ENCODE results near the gene COMT.

COMT gene

DNA sequence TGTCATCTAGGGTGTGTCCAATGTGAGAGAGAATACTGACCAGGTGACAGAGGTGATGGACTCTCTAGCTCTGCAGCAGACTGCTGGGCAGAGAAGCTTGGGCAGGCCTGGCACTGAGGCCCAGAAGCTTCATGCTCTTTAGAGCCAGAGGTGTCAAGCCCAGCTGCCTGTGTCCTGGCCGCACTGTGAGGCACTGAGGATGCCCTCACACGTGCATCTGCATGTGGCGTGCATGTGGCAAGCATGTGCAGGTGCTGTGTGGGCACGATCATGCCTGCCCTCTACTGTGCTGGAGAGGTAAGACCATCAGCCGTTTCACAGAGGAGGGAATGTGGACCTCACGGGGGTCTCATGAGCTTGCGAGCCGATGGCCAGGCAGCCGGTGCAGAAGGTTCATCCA is 15.9 kb downstream of the COMT start:
- no peak for DNase-seq (ENCODE audit: low spot score)

DNA sequence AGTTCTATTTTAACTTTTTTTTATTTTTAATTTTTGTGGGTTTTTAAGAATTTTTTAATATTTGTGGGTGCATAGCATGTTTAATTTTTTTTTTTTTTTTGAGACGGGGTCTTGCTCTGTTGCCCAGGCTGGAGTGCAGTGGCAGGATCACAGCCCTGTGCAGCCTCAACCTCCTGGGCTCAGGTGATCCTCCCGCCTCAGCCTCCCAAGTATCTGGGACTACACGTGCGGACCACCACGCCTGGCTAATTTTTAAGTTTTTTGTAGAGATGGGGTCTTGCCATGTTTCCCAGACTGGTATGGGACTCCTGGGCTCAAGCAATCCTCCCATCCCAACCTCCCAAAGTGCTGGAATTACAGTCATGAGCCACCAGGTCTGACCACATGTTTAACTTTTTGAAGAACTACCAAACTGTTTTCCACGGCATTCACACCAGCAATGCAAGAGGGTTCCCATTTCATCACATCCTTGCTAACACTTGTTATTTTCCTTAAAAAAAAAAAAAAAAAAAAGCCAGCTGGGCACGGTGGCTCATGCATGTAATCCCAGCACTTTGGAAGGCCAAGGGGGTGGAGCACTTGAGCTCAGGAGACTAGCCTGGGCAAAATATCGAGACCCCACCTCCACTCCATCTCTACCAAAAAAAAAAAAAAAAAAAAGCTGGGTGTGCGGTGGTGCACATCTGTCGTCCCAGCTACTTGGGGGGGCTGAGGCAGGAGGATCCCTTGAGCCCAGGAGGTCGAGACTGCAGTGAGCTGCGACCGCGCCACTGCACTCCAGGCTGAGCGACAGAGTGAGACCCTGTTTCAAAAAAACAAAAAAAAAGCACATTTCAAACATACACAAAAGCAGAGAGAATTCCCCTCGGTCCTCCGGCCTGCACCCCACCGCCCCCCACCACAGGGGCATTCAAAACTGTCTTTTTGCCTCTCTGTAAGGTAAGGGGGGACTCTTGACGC is 16.8 kb downstream of the COMT start:
- DNase-seq (ENCODE audit: low spot score): no peak

DNA sequence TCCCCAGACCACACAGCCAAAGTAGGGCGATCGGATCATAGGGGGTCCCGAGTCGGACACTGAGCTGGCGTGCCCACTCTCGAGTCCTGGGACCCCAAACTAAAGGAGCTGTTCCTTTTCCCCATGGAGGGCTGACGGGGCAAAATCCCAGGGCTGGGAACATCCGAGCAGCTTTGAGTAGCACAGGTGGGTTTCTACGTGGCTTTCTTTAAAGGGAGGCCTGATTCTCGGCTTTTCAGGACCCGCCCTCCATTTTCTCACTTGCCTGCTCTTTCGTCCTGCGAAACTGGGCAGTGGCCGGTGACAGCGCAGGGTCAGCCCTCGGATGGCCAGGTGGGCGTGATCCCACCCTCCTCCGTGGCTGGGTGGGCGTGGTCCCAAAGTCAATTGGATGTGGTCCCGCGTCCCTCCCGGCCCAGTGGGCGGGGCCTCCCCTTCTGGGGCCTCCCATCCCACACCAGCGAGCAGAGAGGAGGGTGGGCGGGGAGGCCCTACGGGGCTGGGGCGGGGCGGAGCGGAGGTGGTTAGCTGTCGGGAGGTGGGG is 17.5 kb downstream of the COMT start:
- peak; percentile 98 for DNase-seq (ENCODE audit: low spot score)

DNA sequence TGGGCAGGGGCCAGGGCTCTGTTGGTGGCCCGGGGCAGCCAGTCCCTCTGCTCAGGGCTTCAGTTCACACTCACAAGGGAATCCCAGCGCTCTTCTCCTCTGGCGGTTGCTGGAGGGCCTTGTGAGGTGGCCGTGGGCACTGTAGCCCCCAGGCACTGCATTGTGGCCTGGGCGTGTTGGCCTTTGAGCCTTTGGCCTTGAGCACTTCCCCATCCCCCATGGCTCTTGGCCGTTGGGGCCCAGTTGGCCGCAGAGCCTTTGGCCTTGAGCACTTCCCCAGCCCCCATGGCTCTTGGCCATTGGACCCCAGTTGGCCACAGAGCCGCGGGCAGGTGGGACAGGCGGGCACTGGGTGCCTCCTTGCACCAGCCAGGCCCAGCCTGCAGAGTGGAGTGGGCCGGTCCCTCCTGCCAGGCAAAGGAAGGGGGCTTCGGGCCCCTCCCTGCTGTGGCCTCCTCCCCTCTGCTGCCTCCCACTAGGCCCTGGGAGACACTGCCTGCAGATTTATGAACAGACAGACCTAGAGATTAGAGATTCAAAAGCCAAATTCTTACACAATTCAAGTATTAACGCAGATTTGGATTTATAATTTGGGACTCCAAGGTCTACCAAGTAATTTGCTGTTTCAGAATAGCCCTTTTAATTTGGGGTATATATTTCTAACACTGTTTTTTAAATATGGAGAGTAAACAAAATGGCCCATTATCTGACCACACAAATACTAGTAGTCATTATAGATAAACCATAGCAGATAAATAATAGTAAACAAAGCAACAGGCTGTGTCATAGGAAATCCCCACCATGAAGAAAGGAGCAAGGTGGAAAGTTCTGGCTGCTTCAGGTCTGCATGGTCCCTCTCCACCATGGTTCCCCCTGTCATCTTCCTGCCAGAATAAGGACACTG is 18.3 kb downstream of the COMT start:
- no peak for DNase-seq (ENCODE audit: low spot score)

DNA sequence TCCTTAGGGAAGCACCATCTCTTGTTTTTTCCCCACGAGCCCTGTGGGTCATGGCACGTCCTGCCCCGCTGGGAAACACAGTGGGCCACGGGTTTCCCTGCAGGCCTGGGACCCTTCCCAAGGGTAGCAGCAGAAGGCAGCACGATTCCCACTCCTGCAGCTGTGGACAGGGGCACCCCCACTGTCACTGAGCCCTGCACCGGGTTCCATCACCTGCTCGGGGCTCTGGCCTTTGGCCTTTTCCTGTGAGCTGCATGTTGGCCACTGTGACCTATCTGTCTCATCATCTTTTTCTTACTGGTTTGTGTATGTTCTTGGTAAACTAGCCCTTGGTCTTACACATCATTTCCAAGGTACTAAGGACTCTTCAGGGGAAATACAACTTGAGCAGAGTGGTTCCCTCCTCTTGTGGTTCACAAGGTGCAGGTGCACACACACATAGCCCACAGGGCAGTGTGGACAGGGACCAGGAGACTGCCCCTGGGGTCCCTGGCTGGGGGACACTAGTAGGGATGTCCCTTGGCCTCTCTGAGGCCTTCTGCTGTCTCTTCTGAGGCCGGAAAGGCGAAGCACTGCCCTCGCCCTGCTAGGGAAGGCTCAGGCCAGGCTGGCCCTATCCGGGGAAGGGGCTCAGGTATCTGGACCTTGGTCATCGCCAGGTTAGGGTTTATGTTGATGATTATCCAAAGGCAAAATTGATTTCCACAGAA is 19.1 kb downstream of the COMT start:
- no peak for DNase-seq (ENCODE audit: low spot score)

DNA sequence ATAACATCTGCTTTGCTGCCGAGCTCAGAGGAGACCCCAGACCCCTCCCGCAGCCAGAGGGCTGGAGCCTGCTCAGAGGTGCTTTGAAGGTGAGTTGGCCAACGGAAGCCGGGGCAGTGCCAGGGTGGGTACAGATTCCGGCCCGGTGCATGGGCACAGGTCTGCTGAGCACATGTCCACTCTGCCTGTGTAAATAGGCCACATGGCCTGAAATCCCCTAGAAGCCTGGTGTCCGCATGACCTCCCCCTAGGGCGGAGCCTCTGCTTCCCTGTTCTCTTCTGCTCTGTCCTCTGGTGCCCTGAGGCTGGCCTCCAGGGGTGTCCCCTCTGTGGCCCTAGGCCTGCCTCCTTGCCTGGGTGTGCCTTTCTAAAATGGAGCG is 19.6 kb downstream of the COMT start:
- no peak for DNase-seq (ENCODE audit: low spot score)

DNA sequence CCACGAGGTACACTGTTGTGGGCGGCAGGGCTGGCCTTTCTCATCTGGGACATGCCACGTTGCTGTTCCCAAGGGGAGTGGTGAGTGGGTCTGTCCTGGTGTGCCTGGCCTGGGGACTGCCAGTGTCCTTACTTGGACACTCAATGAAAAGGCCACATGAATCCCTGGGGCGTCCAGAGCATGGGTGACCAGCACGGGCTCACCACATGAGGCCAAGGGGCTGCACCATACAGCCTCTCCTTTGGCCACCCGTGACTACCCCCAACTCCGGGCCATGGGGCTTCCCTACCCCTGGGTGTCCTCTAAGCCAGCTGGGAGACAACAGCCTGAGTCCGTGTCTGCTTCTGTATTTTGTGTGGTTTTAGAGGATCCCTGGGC is 20.3 kb downstream of the COMT start:
- DNase-seq (ENCODE audit: low spot score): no peak

DNA sequence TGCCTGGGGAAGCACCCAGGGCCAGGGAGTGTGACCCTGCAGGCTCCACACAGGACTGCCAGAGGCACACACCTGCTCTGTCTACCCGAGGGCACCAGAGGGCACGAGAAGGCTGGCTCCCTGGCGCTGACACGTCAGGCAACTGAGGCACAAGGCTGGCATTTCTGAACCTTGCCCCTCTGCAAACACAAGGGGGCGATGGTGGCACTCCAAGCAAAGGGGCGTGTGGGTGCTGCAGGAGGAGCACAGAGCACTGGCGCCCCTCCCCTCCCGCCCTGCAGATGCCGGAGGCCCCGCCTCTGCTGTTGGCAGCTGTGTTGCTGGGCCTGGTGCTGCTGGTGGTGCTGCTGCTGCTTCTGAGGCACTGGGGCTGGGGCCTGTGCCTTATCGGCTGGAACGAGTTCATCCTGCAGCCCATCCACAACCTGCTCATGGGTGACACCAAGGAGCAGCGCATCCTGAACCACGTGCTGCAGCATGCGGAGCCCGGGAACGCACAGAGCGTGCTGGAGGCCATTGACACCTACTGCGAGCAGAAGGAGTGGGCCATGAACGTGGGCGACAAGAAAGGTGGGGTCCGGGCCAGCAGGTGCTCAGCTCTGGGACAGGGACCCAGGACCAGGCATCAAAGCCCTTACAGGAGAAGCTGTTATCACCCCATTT is 20.8 kb downstream of the COMT start:
- DNase-seq (ENCODE audit: low spot score): peak; percentile 90

DNA sequence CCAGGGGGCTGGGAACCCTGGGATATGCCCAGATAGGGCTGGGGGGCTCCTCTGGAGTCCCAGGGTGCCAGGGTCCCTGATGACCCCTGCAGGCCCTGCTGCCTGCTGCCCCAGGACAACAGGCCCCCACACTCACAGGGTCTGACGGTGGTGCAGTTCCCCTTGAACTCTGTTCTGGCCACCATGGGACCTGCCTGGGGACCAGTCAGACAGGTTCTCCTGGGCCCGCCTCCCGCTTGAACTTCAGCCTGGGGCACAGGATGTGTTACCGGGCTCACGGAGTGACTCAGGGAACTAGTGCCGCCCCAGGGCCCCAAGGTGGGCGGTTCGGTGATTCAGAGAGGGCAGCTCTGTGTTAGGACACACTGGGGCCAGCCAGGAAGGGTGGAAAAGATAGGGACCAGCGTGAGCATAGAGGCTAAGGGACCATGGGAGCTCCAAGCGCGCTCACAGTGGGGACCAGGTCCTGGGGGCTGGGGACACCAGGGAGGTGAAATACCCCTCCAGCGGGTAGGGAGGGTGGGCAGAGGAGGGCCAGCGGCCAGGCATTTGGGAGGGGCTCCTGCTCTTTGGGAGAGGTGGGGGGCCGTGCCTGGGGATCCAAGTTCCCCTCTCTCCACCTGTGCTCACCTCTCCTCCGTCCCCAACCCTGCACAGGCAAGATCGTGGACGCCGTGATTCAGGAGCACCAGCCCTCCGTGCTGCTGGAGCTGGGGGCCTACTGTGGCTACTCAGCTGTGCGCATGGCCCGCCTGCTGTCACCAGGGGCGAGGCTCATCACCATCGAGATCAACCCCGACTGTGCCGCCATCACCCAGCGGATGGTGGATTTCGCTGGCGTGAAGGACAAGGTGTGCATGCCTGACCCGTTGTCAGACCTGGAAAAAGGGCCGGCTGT is 21.6 kb downstream of the COMT start:
- no peak for DNase-seq (ENCODE audit: low spot score)

DNA sequence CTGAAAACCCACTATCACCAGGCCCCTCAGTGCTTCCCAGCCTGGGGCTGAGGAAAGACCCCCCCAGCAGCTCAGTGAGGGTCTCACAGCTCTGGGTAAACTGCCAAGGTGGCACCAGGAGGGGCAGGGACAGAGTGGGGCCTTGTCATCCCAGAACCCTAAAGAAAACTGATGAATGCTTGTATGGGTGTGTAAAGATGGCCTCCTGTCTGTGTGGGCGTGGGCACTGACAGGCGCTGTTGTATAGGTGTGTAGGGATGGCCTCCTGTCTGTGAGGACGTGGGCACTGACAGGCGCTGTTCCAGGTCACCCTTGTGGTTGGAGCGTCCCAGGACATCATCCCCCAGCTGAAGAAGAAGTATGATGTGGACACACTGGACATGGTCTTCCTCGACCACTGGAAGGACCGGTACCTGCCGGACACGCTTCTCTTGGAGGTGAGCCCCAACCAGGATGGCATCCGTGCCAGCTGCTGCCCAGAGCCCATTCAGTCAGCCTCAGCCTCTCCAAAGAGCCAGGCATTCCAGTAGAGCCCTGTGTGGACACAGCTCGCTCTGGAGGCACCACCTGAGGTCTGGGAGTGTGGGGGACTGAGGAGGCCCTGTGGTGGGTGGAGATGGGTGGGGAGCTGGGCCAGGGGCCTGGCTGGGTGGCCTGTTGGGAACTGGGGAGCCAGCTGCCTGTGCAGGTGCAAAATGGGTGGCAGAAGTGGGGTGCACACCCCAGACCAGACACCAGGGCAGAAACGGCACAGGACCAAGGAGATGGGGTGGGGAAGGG is 22.5 kb downstream of the COMT start:
- DNase-seq (ENCODE audit: low spot score): no peak

DNA sequence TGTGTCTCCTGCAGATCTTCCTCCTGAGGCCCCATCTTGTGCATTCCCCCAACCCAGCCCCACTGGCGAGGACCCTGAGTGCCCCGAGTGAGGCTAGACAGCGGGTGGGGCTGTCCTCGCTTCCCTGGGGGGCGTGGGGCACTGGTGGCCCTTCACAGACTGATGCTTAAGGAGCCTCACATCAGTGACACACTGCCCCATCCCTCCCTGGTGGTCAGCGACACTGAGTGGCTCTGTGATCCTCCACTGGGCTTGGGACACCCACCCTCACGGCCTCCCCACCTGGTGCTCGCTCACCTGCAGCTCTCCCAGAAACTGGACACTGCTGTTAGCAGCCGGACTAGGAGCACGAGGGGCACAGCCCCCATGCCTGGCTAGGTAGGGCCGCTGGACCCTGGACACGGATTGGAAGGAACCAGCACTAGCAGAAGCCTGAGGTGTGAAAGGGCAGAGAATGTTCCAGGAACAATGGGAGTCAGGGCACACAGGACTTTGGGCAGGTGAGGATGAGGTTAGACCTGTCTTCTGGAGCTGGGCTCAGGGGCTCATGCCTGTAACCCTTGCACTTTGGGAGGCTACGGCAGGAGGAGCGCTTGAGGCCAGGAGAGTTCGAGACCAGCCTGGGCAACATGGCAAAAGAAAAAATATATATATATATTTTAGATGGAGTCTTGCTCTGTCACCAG is 23.3 kb downstream of the COMT start:
- no peak for DNase-seq (ENCODE audit: low spot score)

DNA sequence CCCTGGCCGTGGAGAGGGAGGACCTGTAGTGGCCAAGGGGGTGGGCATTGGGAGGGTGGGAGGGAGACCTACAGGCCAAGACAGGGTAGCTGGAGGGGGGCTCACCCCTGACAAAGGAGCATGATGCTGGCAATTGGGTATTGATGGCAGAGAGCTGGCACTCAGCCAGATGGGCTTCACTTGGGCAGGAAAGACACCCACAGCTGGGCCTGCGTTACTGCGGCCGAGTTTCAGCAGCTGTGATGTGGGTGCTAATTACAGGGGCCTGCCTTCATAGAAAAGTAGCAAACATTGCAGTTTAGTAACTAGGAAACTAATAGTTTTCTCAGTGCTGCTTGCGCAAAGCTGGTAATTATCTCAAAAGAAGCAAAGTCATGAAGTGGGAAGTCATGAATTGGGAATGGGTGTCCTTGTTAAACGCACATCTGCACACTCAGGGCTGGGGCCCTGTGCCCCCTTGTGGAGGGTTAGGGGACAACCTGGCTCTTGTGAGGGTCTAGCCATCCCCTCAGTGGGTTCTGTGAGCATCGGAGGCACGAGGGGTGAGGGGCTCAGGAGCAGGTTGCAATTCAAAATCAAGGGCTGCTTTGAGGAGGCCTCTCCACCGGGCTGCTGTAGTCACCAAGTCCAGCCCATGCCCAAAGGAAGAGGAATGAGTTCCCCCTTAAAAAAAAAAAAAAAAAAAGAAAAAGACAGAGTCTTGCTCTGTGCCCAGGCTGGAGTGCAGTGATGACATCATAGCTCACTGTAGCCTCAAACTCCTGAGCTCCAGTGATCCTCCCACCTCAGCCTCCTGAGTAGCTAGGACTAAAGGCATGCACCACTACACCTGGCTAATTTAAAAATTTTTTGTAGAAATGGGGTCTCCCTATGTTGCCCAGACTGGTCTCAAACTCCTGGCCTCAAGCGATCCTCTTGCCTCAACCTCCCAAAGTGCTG is 24.5 kb downstream of the COMT start:
- no peak for DNase-seq (ENCODE audit: low spot score)

DNA sequence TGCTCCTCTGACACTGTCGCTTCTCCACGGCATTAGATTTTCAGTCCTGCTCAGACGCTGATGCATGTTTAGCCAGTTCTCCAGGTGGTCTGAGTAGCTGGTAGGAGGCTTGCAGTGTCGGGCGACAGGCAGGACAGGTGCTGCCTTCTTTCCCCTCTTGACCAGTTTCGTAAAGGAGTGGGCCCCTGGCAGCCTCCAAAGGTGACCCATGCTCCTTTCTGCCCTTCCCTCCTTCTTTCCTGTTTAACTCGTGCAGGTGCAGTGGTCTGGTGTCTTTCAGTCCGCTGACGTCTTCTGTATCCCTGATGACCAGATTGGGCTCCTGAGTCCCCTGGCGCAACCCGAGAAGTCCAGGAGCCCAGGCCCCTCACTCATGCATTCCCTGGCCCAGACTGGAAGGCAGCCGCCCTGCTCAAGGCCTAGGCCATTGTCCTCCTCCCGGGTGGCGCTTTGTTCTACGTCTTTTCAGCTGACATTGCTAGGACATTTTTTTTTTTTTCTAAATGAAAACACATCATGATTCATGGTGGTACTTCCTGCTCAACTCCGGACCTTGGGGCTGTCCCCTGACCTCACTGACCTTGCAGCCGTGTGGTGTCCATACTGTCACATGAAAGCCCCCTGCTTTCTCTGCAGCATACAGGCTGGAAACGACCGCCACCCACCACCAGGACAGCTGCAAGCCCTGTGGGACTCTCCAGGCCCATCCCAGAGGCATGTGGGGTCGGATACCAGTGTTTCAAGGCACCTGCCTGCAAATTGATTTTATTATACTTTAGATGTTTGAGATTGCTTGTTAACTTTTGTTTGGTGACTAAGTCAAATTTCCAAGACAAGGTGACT is 25.6 kb downstream of the COMT start:
- no peak for DNase-seq (ENCODE audit: low spot score)

DNA sequence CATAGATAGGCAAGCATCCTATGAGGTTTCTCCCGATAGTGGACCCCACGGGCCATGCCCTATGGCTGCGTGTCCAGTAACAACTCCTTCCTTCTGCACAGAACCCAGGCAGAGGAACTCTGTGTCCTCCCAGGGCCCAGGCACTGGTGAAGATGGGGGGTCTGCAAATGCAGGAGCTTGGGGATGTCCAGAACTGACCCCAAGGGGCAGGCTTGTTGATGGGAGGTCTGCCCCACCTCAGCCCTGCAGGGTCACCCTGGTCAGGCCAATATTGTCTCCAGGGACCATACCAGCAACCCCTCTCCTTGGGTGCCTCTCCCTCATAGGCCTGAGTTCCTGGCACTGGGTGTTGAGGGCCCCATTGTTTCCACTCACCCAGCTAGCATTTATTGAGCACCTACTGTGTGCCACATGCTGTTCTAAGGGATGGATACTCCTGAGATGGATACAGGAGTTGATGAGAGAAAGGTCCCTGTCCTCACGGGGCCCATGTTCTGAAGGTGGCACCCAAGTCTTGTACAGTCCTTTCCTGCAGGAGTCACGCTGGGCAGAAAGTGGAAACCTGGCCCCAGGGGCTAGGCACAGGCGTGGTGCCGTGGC is 26.4 kb downstream of the COMT start:
- DNase-seq (ENCODE audit: low spot score): no peak

DNA sequence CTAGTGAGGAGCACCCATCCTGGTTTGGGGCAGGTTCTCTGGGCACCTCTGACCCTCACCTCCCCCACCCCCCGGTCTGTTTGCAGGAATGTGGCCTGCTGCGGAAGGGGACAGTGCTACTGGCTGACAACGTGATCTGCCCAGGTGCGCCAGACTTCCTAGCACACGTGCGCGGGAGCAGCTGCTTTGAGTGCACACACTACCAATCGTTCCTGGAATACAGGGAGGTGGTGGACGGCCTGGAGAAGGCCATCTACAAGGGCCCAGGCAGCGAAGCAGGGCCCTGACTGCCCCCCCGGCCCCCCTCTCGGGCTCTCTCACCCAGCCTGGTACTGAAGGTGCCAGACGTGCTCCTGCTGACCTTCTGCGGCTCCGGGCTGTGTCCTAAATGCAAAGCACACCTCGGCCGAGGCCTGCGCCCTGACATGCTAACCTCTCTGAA is 26.9 kb downstream of the COMT start:
- DNase-seq (ENCODE audit: low spot score): no peak

DNA sequence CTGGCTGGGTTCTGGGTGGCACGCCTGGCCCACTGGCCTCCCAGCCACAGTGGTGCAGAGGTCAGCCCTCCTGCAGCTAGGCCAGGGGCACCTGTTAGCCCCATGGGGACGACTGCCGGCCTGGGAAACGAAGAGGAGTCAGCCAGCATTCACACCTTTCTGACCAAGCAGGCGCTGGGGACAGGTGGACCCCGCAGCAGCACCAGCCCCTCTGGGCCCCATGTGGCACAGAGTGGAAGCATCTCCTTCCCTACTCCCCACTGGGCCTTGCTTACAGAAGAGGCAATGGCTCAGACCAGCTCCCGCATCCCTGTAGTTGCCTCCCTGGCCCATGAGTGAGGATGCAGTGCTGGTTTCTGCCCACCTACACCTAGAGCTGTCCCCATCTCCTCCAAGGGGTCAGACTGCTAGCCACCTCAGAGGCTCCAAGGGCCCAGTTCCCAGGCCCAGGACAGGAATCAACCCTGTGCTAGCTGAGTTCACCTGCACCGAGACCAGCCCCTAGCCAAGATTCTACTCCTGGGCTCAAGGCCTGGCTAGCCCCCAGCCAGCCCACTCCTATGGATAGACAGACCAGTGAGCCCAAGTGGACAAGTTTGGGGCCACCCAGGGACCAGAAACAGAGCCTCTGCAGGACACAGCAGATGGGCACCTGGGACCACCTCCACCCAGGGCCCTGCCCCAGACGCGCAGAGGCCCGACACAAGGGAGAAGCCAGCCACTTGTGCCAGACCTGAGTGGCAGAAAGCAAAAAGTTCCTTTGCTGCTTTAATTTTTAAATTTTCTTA is 27.8 kb downstream of the COMT start:
- DNase-seq (ENCODE audit: low spot score): no peak

All from ecto neural progenitor cell (in vitro differentiated cells).